Kidney glomerular epithelial cell (primary cell): Measurements from ENCODE around the gene RNF14.
A peak's percentile ranks its signal among the peaks of the same experiment; 100 is the strongest.

Experiments used
- DNase-seq: peaks from one replicate; lab custom pipeline; 2025; lab: John Stamatoyannopoulos, UW

Gene RNF14

DNA sequence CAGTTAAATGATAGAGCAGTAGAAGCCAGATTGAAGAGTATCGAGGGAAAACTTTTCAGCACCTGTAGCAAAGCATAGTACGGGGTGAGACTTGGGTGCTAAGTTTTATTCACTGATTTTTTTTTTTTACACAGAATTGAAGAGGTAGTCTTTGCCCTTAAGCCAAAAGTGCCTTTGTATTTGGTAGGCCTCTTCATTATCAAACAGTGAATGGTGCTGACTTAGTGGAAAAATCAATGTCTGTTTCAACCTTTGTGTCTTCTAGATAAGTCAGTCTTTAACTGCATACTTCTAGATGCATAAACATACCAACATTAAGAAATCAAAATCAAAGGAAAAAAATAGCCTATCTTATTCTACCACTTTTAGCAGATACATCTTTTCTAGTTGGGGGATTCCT is 13.7 kb downstream of the RNF14 start:
- DNase-seq: no peak

GRCh38 chr5:141986072-141986471 is 17.2 kb downstream of the RNF14 start:
- no peak for DNase-seq

DNA sequence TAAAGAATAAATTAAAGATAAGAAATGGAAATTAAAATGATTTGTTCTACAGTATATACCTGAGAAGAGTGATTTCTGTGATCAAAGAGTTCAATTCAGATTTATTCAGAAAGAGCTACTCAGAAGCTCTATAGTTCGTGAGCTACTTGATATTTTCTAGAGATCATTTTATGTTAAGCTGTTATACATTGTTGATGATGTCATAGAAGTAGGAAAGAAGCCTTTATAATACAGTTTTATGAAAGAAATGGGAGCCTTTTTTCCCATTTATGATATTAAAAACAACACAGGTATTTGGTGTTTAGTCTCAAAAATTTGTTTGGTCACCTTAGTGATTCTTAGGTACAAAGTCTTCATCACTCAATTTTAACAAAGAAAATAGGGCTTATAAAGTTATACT is 20.8 kb downstream of the RNF14 start:
- no peak for DNase-seq

- DNase-seq: peak; percentile 58
Observed at GRCh38 chr5:141992349-141992963, 23.6 kb downstream of the RNF14 start.

- DNase-seq: no peak
Observed at GRCh38 chr5:141994511-141995136, 25.7 kb downstream of the RNF14 start.

GRCh38 chr5:141995656-141996055 is 26.8 kb downstream of the RNF14 start:
- DNase-seq: no peak

GRCh38 chr5:141997358-141997960 is 28.6 kb downstream of the RNF14 start:
- DNase-seq: no peak

DNA sequence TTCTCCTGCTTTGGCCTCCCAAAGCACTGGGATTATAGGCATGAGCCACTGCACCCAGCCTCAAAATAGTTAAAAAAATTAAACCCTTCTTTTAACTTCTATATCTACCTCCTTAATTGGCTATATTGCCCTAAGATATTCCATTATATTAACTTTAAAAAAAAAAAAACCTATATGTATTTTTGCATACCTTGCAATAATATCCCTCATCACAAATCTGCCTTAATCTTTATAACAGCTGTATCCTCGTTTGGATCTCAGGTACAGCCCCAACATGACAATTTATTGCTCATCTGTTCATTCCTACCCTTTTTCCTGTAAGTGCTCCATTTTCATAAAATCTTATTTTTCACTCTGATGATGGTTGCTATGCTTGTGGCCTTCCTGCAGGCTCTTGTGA is 31.3 kb downstream of the RNF14 start:
- no peak for DNase-seq

DNA sequence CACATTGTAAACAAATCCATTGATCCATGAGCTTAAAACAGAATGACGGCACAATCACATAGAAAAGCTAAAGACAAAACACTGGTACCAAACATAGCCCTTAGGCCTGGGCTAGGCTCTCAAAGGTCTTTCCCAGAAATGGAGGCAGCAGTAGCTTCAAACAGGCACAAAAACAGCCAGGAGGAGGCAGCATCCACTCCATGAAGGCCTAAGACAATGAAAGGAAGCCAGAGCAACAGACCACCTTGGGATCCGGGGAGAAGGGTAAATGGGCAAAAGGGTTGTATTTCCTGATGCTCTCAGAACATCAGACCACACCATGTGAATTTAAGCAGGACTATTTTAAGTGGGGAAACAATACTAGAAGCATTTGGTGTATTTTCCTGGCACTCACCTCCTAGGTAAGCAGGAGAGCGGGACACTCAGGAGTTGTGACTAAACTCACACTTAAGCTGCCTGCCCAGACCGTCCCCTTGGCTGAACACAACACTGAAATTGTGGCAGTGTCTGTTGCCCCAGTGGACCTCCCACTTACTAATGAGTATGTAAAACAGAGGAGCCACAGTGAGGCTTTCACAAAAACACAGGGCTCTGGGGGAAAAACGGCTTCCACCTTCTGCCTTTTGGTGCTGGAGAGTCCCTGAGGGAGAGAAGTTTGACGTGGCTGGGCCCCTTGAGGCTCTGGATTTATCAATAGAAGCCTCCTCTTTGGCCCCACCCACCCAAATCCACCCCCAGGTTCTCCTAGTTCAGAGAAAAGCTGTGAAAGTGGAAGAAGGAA is 32.0 kb downstream of the RNF14 start:
- no peak for DNase-seq

DNA sequence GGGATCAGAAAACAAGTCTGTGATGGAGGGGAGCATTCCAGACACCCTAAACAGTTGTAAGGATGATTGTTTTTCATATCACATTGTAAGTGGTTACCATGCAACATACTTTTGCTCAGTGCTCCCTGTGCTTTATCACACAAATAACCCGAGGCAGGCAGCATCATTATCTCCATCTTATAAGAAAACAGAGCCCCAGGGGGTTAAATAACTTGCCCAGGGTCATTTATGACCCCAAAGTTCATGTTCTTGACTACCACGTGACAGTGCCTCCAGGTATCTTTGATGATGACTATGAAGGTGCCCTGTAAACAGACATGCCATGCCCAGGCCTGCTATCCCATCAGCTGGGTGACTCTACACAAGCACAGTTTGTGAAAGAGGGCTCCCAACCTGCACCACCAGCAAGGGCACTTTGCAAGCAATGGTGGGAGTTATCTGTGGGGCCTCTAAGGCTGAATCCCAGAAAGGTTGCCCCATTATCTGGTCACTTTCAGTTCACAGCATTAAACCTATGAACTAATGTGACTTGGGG is 34.4 kb downstream of the RNF14 start:
- no peak for DNase-seq

- DNase-seq: no peak
Observed at GRCh38 chr5:142006363-142007236, 37.7 kb downstream of the RNF14 start.

- DNase-seq: no peak
Observed at GRCh38 chr5:142007237-142007544, 38.3 kb downstream of the RNF14 start.

DNA sequence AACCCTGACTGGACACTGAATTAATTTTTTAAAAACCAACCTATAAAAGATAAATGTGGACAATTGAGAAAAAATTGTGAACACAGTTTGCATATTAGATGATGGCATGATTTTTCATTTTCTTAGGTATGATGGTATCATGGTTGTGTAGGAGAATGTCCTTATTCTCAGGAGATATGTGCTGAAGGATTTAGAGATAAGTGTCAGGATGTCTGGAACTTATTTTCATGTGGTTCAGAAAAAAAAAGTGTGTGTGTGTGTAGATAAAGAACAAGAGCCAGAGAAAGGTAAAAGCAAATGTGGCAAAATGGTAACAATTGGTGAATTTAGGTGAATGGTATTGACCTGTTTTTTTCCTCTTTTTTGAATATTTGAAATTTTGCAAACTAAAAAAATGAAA is 39.9 kb downstream of the RNF14 start:
- DNase-seq: no peak

GRCh38 chr5:142009886-142010285 is 41.0 kb downstream of the RNF14 start:
- DNase-seq: no peak

DNA sequence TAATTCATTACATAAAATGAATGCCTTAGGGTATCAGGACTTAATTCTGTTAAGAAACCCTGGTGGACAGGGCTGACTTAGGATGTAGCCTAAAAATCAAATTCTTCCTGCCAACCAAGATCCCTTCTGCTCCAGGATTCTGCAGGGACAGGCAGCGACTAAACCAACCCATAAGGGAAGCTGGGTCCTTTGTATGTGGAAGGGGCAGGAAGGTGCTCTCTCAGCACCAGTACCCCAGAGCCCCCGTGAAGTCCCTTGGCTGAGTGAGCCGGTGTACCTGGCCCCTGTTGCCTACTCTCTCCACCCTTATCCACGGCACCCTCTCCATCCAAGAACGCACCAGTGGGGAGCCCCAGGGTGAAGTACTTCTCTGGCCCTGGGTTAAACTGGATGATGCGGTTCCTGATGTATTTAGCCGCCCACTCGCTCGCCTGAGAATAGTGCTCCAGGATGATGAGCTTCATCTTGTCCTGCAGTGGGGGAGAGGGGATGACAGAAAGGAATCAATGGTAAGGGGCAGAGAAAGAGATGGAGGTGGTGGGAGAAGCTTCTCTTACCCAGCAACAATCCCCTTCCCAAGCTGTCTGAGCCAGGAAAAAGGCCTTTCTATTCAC is 42.8 kb downstream of the RNF14 start:
- DNase-seq: no peak

GRCh38 chr5:142012186-142012785 is 43.4 kb downstream of the RNF14 start:
- no peak for DNase-seq

DNA sequence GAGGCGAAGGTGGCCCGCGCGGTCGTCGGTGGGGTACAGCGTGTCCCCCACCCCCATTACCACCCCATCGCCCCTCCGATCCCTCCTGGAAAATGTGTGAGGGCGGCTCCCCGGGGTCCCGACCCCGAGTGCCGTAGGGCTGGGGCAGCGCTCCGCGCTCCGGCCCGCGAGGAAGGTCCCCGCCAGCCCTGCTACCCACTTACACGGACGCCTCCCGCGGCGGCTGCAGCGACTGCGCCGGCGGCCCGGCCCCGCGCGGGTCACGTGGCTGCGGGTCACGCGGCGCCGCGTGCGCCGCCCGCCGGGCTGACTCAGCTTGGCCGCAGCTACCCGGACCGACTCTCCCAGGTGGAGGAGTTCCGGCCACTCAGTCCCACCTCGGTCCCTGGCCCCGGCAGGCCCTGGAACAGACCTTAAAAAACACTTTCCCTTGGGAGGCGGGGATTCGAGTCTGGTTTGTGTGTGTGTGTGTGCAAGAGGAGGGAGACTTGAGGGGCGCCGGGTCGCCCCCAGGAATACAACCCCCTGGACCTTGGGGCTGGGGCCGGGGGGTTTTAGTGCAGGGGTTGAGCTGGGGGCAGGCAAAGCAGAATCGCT is 44.0 kb downstream of the RNF14 start, which contains the start of gene GNPDA1:
TSS of gene GNPDA1 (minus strand) at position 236 of the 597 bp plus-strand sequence. CDS start 992 bp downstream, outside the sequence.
- DNase-seq: peak; percentile 64

GRCh38 chr5:142013734-142014521 is 45.0 kb downstream of the RNF14 start:
- DNase-seq: no peak

DNA sequence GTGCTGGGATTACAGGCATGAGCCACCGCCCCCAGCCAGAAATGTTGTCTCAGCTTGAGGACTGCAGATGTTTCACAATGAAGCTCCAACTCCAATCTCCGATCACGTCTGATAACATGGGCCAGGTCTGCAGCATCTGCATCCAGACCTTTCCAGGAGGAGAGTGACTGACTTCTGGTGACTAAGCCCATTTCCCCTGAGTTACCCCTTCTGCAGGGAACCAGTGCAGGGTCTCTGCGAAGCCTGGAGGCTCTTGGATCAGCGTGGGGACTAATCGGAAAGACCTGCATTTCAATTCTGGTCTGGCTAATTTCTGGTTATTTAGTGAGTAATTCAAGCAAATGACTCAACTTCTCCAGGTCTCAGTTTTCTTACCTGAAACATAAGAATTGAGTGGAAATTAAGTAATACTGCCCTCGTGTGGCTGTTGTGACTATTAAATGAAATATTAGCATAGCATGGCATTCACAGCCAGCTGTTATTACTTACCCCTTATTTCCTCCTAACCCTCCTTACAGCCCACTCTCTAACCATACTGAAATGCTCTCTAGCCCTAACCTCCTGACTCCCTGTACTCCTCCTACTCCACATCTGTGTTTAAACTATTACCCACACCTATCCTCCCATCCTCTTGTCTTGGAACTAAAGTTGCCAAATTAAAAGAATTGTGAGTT is 46.1 kb downstream of the RNF14 start:
- peak; percentile 60 for DNase-seq
